ENCODE results near the gene CDH4.

The CDH4 gene

DNA sequence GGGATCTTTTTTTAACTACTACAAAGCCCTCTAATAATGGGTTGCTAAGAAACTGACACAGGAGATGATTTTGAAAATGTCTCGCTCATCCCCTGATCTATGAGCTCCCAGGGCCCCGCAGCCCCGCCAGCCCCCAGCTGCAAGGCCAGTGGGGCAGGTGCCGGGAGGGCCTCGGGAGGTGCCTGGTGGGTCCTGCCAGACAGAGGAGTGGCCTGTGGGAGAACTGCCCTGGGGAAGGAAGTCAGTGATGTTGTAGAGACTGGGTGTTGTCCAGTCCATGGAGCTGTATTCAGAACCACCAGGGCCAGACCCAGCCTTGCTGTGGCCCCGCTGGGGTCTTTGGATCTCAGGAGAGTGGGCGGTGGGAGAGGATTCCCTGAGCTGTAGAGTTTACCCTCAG, 554.9 kb downstream of the CDH4 start:
- Histone ChIP-seq H3K27ac (replicated peaks) (no peak overlapping the region), H3K27me3 (ENCODE audit: insufficient read depth, poor library complexity, severe bottlenecking) (peaks cover 10% of the 10 kb centered on the region), H3K4me3 (replicated peaks; ENCODE audit: insufficient read depth, low read length) (no peak overlapping the region)
- TF ChIP-seq GABPA (IDR thresholded peaks at IDR 0.05; ENCODE audit: low read depth) (no peak), POLR2AphosphoS5 (IDR thresholded peaks at IDR 0.05; ENCODE audit: low read depth) (no peak), SPI1 (IDR thresholded peaks at IDR 0.05; ENCODE audit: borderline replicate concordance, low read depth) (no peak)
- TF ChIP-seq, protein P1, sequence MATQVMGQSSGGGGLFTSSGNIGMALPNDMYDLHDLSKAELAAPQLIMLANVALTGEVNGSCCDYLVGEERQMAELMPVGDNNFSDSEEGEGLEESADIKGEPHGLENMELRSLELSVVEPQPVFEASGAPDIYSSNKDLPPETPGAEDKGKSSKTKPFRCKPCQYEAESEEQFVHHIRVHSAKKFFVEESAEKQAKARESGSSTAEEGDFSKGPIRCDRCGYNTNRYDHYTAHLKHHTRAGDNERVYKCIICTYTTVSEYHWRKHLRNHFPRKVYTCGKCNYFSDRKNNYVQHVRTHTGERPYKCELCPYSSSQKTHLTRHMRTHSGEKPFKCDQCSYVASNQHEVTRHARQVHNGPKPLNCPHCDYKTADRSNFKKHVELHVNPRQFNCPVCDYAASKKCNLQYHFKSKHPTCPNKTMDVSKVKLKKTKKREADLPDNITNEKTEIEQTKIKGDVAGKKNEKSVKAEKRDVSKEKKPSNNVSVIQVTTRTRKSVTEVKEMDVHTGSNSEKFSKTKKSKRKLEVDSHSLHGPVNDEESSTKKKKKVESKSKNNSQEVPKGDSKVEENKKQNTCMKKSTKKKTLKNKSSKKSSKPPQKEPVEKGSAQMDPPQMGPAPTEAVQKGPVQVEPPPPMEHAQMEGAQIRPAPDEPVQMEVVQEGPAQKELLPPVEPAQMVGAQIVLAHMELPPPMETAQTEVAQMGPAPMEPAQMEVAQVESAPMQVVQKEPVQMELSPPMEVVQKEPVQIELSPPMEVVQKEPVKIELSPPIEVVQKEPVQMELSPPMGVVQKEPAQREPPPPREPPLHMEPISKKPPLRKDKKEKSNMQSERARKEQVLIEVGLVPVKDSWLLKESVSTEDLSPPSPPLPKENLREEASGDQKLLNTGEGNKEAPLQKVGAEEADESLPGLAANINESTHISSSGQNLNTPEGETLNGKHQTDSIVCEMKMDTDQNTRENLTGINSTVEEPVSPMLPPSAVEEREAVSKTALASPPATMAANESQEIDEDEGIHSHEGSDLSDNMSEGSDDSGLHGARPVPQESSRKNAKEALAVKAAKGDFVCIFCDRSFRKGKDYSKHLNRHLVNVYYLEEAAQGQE (IDR thresholded peaks at IDR 0.05; ENCODE audit: insufficient replicate concordance, low read depth): no peak
- TF ChIP-seq, protein P2, sequence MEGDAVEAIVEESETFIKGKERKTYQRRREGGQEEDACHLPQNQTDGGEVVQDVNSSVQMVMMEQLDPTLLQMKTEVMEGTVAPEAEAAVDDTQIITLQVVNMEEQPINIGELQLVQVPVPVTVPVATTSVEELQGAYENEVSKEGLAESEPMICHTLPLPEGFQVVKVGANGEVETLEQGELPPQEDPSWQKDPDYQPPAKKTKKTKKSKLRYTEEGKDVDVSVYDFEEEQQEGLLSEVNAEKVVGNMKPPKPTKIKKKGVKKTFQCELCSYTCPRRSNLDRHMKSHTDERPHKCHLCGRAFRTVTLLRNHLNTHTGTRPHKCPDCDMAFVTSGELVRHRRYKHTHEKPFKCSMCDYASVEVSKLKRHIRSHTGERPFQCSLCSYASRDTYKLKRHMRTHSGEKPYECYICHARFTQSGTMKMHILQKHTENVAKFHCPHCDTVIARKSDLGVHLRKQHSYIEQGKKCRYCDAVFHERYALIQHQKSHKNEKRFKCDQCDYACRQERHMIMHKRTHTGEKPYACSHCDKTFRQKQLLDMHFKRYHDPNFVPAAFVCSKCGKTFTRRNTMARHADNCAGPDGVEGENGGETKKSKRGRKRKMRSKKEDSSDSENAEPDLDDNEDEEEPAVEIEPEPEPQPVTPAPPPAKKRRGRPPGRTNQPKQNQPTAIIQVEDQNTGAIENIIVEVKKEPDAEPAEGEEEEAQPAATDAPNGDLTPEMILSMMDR (IDR thresholded peaks at IDR 0.05; ENCODE audit: insufficient read depth, low read length): no peak
- DNase-seq (ENCODE audit: low read depth in 1 of 2, low spot score in 1 of 2): no peak

DNA sequence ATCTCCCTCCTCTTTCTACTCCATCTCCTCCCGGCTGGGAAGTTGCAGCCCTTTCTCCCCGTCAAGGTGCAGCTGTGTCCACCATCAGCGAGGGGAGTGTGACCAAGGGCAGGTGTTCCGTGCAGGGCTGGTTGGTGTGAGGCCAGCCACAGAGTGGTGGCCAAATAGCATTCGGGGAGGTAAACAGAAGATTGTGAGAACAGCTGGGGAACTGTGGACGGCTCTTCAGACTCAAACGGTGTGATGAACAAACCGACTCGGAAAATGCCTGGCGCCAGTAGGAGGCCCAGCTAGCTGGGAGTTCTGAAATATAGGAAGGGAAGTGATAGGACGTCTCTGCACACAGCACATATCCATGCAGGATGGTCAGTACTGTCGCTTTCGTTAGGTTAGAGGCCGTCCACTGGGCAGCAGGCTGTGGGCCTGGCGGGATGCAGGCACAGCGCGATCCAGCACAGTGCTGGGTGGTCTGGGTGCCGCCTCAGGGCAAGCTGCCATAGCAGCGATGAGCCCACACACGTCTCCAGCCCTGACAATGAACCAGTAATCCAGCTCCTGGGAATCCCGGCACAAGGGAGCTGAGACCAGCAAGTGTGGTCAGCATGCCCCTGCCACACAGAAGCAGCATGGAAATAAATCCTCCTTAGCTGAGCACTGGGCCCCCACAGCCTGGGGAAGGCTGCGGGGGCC, 555.6 kb downstream of the CDH4 start:
- Histone ChIP-seq H3K27me3 (ENCODE audit: insufficient read depth, poor library complexity, severe bottlenecking) (peaks cover 10% of the 10 kb centered on the region), H3K27ac (replicated peaks) (no peak overlapping the region), H3K4me3 (replicated peaks; ENCODE audit: insufficient read depth, low read length) (no peak overlapping the region)
- DNase-seq (ENCODE audit: low read depth in 1 of 2, low spot score in 1 of 2): no peak
- TF ChIP-seq, protein P1 (IDR thresholded peaks at IDR 0.05; ENCODE audit: insufficient replicate concordance, low read depth): no peak
- TF ChIP-seq POLR2AphosphoS5 (IDR thresholded peaks at IDR 0.05; ENCODE audit: low read depth) (no peak), GABPA (IDR thresholded peaks at IDR 0.05; ENCODE audit: low read depth) (no peak), SPI1 (IDR thresholded peaks at IDR 0.05; ENCODE audit: borderline replicate concordance, low read depth) (no peak)
- TF ChIP-seq, protein P2 (IDR thresholded peaks at IDR 0.05; ENCODE audit: insufficient read depth, low read length): no peak

DNA sequence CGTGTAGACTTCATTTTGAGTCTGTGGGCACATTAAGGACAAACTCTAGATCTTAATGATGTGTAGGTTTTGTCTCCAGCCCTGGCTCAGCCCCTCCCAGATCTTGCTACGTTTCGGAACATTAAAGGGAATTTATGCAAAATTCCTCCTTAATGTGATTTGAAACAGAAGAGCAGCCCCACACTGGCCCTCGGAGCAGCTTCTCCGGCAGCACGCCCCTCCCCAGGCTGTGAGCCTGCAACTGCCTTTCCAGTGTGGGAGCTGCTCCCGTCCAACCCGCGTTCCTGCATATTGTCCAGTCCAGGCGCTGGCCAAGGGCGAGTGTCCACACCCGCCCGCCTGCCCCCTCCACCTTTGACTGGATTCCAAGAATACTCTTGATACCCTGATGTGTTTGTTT, 556.4 kb downstream of the CDH4 start:
- no peak overlapping the region for H3K27ac ChIP-seq (replicated peaks)
- no peak for DNase-seq (ENCODE audit: low read depth in 1 of 2, low spot score in 1 of 2)
- peaks cover 10% of the 10 kb centered on the region for H3K27me3 ChIP-seq (ENCODE audit: insufficient read depth, poor library complexity, severe bottlenecking)
- no peak overlapping the region for H3K4me3 ChIP-seq (replicated peaks; ENCODE audit: insufficient read depth, low read length)
- TF ChIP-seq POLR2AphosphoS5 (IDR thresholded peaks at IDR 0.05; ENCODE audit: low read depth): no peak
- TF ChIP-seq, protein P1 (IDR thresholded peaks at IDR 0.05; ENCODE audit: insufficient replicate concordance, low read depth): no peak
- TF ChIP-seq GABPA (IDR thresholded peaks at IDR 0.05; ENCODE audit: low read depth): no peak
- TF ChIP-seq, protein P2 (IDR thresholded peaks at IDR 0.05; ENCODE audit: insufficient read depth, low read length): no peak
- TF ChIP-seq SPI1 (IDR thresholded peaks at IDR 0.05; ENCODE audit: borderline replicate concordance, low read depth): no peak
